Stimulated activated CD8-positive, alpha-beta memory T cell treated with anti-CD3 and anti-CD28 coated beads, Interleukin-4, amount 100 ng/mL, for 4 hours (primary cell): Measurements from ENCODE around the gene ZNF333.
"Not testable (repeated sequence)": the region's sequence is repeated elsewhere in the genome, so short reads cannot be mapped to it uniquely, and the experiment has no call there.

Source experiments
- DNase-seq, 2 donors: peaks; one replicate each; pipeline ENCODE4 v3.0.0-alpha.2; 2020; ENCODE audit warnings: low read depth in 2 of 2, low spot score in 1 of 2

Gene ZNF333

GRCh38 chr19:14767466-14767971, 77.7 kb downstream of the ZNF333 start:
- DNase-seq: no peak

- no peak for DNase-seq
Measured at GRCh38 chr19:14768001-14768400, 78.2 kb downstream of the ZNF333 start.

- DNase-seq: no peak
Measured at GRCh38 chr19:14769201-14769600, 79.4 kb downstream of the ZNF333 start.

- DNase-seq: no peak
Measured at GRCh38 chr19:14770136-14770535, 80.3 kb downstream of the ZNF333 start.

- no peak for DNase-seq
Measured at GRCh38 chr19:14770944-14771839, 81.3 kb downstream of the ZNF333 start.

- DNase-seq: no peak
Measured at GRCh38 chr19:14772467-14772866, 82.6 kb downstream of the ZNF333 start.

GRCh38 chr19:14772995-14773394, 83.1 kb downstream of the ZNF333 start:
- no peak for DNase-seq

- not testable (repeated sequence) for DNase-seq
Measured at GRCh38 chr19:14773722-14774121, 83.9 kb downstream of the ZNF333 start.

GRCh38 chr19:14774373-14774772, 84.5 kb downstream of the ZNF333 start:
- no peak for DNase-seq

- DNase-seq: not testable (repeated sequence)
Measured at GRCh38 chr19:14775326-14775725, 85.5 kb downstream of the ZNF333 start.

GRCh38 chr19:14775869-14776586, 86.2 kb downstream of the ZNF333 start:
- DNase-seq: no peak

GRCh38 chr19:14777645-14778044, 87.8 kb downstream of the ZNF333 start:
- not testable (repeated sequence) for DNase-seq

- not testable (repeated sequence) for DNase-seq
Measured at GRCh38 chr19:14778110-14778845, 88.4 kb downstream of the ZNF333 start, which contains the start of gene ADGRE2. Gene ADGRE2, minus strand, starts transcription at chr19:14778560. Its CDS starts 1,804 bp downstream, at chr19:14776756.

GRCh38 chr19:14779151-14779550, 89.3 kb downstream of the ZNF333 start:
- no peak for DNase-seq

- not testable (repeated sequence) for DNase-seq
Measured at GRCh38 chr19:14780622-14781225, 90.9 kb downstream of the ZNF333 start.

- not testable (repeated sequence) for DNase-seq
Measured at GRCh38 chr19:14781713-14782536, 92.1 kb downstream of the ZNF333 start.

- DNase-seq: no peak
Measured at GRCh38 chr19:14782626-14783409, 93.0 kb downstream of the ZNF333 start.
